HepG2 (cell line): ENCODE data around the gene SSC4D. TPM values are rescaled to one million over a fixed set of nuclear protein-coding genes. Genes with fewer than 3 reads are reported as not detected.
A peak's percentile ranks its signal among the peaks of the same experiment; 100 is the strongest.

ENCODE experiments used
- AHDC1 ChIP-seq: sonication (generic); formaldehyde crosslinking; IDR thresholded peaks from 2 replicates; pipeline ENCODE4 v1.5.1; 2020; ENCODE audit warnings: mild to moderate bottlenecking, missing genetic modification reagents, borderline replicate concordance
- ARID3A ChIP-seq: IDR thresholded peaks from 2 replicates; pipeline ENCODE4 v1.6.1; 2012; ENCODE audit warnings: low read depth, low read length, improper control_type of control experiment
- CCDC6 ChIP-seq: sonication (generic); formaldehyde crosslinking; IDR thresholded peaks from 2 replicates; pipeline ENCODE4 v1.8.1; 2022; ENCODE audit warnings: mild to moderate bottlenecking, missing genetic modification reagents, moderate library complexity
- CHD4 ChIP-seq: fragments of 200-600 bp; sonication (generic); IDR thresholded peaks from 2 replicates; pipeline ENCODE4 v1.7.0; 2017; ENCODE audit warnings: mild to moderate bottlenecking, low read length, borderline replicate concordance
- CREM ChIP-seq, 2 experiments: sonication (generic) in 1 of 2; formaldehyde crosslinking in 1 of 2; IDR thresholded peaks; 2 replicates each; pipeline versions ENCODE4 v1.4.0 to v1.6.1; 2016 to 2020; ENCODE audit warnings: antibody characterized with exemption in 1 of 2, mild to moderate bottlenecking in 1 of 2, missing genetic modification reagents in 1 of 2
- ETV6 ChIP-seq: sonication (generic); formaldehyde crosslinking; conservative IDR thresholded peaks from 2 replicates; pipeline ENCODE4 v1.4.0; 2020; ENCODE audit warnings: missing genetic modification reagents
- GFI1 ChIP-seq: sonication (generic); formaldehyde crosslinking; IDR thresholded peaks from 2 replicates; pipeline ENCODE4 v1.5.0; 2020; ENCODE audit warnings: missing genetic modification reagents, mild to moderate bottlenecking, borderline replicate concordance
- HIC2 ChIP-seq: sonication (generic); formaldehyde crosslinking; IDR thresholded peaks from 2 replicates; pipeline ENCODE4 v1.9.0; 2022; ENCODE audit warnings: low read depth, missing genetic modification reagents
- HMG20A ChIP-seq: IDR thresholded peaks from 2 replicates; pipeline ENCODE4 v1.6.1; 2016; ENCODE audit warnings: borderline replicate concordance
- KDM1A ChIP-seq: IDR thresholded peaks from 2 replicates; pipeline ENCODE4 v1.6.1; 2016; ENCODE audit warnings: missing compliant biosample characterization
- KDM3A ChIP-seq: IDR thresholded peaks from 2 replicates; pipeline ENCODE4 v1.6.1; 2018; ENCODE audit warnings: low read depth, missing compliant biosample characterization
- MAF1 ChIP-seq: sonication (generic); formaldehyde crosslinking; IDR thresholded peaks from 2 replicates; pipeline ENCODE4 v1.5.0; 2020; ENCODE audit warnings: missing genetic modification reagents, borderline replicate concordance
- MIXL1 ChIP-seq: IDR thresholded peaks from 2 replicates; pipeline ENCODE4 v1.6.1; 2016
- SIX1 ChIP-seq: sonication (generic); formaldehyde crosslinking; IDR thresholded peaks from 2 replicates; pipeline ENCODE4 v1.4.0; 2020; ENCODE audit warnings: missing genetic modification reagents, borderline replicate concordance
- SMC3 ChIP-seq: IDR thresholded peaks from 2 replicates; pipeline ENCODE4 v1.6.1; 2011; ENCODE audit warnings: low read length, improper control_type of control experiment
- TAF1 ChIP-seq: sonication (generic); formaldehyde crosslinking; IDR thresholded peaks from 2 replicates; pipeline ENCODE4 v1.4.0; 2020; ENCODE audit warnings: missing genetic modification reagents
- ZNF160 ChIP-seq: sonication (generic); formaldehyde crosslinking; IDR thresholded peaks from 2 replicates; pipeline ENCODE4 v1.8.0; 2022; ENCODE audit warnings: mild to moderate bottlenecking, inconsistent platforms, missing genetic modification reagents
- ZNF224 ChIP-seq: sonication (generic); formaldehyde crosslinking; IDR thresholded peaks from 2 replicates; pipeline ENCODE4 v1.5.0; 2020; ENCODE audit warnings: mild to moderate bottlenecking, missing genetic modification reagents
- polyA plus RNA-seq, 8 experiments: library from polyadenylated mRNA; depleted of rRNA in 3 of 8; stranded (reverse) in 7 of 8; unstranded in 1 of 8; fragments of >200 nt; fragmentation: Illumina TruSeq in 4 of 8; extraction: Trizol in 4 of 8; gene quantifications; 2 replicates each; pipeline versions ENCODE4 v1.2.1 to v1.2.3, GENCODE V29; 2011 to 2016; ENCODE audit warnings: low read depth in 4 of 8, missing spikeins in 1 of 8, mixed read lengths in 1 of 8; ENCODE audit not compliant: insufficient read depth in 1 of 8
- total RNA-seq, 5 experiments: library from RNA; depleted of rRNA; stranded (reverse); fragments of >200 nt; fragmentation: Illumina TruSeq; extraction: Trizol; gene quantifications; 2 replicates each; pipeline ENCODE4 v1.2.3, GENCODE V29; 2016; ENCODE audit warnings: low read depth in 1 of 5
- TF ChIP-seq, protein P1 (sequence below): sonication (generic); formaldehyde crosslinking; IDR thresholded peaks from 2 replicates; pipeline ENCODE4 v1.5.1; 2020; ENCODE audit warnings: mild to moderate bottlenecking, missing genetic modification reagents, moderate library complexity

The SSC4D gene
- total and polyA plus RNA-seq, 2 of the 13 experiments (the other 11 are each of a cell fraction or from before 2014, with no cell fraction given) = 33.3 to 63.8 TPM

- TF ChIP-seq AHDC1 (CRISPR knock-in tag) (no peak), ZNF224 (CRISPR knock-in tag) (no peak), KDM3A (CRISPR knock-in tag) (0 out of 2 replicates have a peak, but pooled peaks have one; percentile 31), TAF1 (no peak), CREM (IDR thresholded peaks at IDR 0.05) (peak; percentile 23; the same call in 1 of the 2 replicates), CREM (CRISPR knock-in tag; IDR thresholded peaks at IDR 0.05) (no peak), KDM1A (CRISPR knock-in tag) (peak; percentile 74; the same call in 1 of the 2 replicates), CHD4 (peak; percentile 72; the same call in 1 of the 2 replicates), ZNF160 (CRISPR knock-in tag) (no peak), HMG20A (CRISPR knock-in tag) (0 out of 2 replicates have a peak, but pooled peaks have one; percentile 17), ARID3A (no peak), MAF1 (no peak), CCDC6 (CRISPR knock-in tag) (no peak), MIXL1 (CRISPR knock-in tag) (no peak), SMC3 (peak; percentile 10; the same call in 1 of the 2 replicates), ETV6 (CRISPR knock-in tag) (no peak), SIX1 (no peak), HIC2 (CRISPR knock-in tag) (no peak), GFI1 (0 out of 2 replicates have a peak, but pooled peaks have one; percentile 20)
- TF ChIP-seq, protein P1, sequence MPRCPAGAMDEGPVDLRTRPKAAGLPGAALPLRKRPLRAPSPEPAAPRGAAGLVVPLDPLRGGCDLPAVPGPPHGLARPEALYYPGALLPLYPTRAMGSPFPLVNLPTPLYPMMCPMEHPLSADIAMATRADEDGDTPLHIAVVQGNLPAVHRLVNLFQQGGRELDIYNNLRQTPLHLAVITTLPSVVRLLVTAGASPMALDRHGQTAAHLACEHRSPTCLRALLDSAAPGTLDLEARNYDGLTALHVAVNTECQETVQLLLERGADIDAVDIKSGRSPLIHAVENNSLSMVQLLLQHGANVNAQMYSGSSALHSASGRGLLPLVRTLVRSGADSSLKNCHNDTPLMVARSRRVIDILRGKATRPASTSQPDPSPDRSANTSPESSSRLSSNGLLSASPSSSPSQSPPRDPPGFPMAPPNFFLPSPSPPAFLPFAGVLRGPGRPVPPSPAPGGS (CRISPR knock-in tag) = no peak
These were observed 49.4 kb downstream of the SSC4D start (continued) for GRCh38 chr7:76359978-76360638.
